GM18520 (cell line): ENCODE results near the gene TYW3.
"Not testable (repeated sequence)": the region's sequence is repeated elsewhere in the genome, so short reads cannot be mapped to it uniquely, and the experiment has no call there.

Source experiments
- ATAC-seq: cut with Tn5 transposase; IDR thresholded peaks from one replicate; pipeline ENCODE4 v1.9.1; 2021; ENCODE audit not compliant: unreplicated experiment

The TYW3 gene

GRCh38 chr1:74729741-74730478, 3.0 kb upstream of the TYW3 start:
- ATAC-seq, result no peak

DNA sequence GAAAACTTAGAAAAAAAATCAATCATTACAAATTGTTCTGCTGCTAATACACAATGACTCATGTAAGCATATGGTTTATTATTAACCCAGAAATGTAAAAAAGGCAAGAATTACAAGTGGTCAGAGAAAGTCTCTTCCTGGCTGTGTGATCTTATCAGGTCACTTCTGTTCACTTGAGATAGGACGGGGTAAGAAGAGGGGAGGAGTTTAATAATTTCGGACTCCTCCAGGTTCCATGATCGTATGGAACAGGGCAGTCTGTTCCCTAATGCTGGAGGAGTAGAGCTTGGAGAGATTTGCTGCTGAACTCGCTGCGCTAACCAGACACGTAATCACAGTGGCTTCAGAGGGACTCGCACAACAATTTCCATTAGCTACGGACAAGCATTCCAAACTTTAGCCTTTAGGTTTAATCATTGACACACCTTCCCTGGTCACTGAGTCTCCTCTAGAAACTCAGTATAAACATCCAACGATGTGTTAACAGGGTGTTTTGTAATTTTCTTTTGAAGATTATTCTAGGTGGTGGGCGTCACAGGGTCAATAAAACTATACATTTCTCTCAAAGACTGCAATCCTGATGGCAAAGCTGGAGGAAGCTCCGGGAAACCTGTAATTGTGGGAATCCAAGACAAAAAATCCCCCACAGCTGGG, 1.4 kb upstream of the TYW3 start:
- peak; percentile 29 for ATAC-seq

DNA sequence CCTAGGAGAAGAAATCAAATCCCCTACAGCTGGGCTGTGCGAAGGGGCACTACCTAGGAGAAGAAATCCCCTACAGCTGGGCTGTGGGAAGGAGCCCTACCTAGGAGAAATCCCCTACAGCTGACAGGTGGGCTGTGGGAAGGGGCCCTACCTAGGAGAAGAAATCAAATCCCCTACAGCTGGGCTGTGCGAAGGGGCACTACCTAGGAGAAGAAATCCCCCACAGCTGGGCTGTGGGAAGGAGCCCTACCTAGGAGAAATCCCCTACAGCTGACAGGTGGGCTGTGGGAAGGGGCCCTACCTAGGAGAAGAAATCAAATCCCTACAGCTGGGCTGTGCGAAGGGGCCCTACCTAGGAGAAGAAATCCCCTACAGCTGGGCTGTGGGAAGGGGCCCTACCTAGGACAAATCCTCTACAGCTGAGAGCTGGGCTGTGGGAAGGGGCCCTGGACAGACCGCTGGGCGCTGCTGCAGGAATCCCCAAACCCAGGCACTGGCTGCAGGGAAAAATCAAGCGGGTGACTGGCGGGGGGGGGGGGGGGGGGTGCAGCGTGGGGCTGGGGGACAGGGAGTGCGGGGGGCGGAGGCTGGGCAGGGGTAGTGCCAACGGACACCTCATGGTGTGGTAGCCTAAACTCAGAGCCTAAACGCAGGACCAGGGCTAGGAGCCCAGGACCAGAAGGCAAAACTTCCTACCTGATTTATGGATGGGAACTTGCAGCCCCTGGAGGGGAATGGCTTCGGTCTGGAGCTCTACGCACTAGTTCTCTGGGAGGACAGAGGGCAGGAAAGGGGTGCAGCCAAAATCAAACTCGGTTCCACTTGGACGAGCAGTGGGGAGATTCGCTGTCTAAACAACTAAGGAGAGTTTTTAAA, 643 bp upstream of the TYW3 start:
- peak; percentile 16 for ATAC-seq

- ATAC-seq, result peak; percentile 42
Observed at GRCh38 chr1:74733604-74734484, 892 bp downstream of the TYW3 start.

GRCh38 chr1:74737333-74737732, 4.4 kb downstream of the TYW3 start:
- no peak for ATAC-seq

- not testable (repeated sequence) for ATAC-seq
Observed at GRCh38 chr1:74740307-74740980, 7.5 kb downstream of the TYW3 start.

DNA sequence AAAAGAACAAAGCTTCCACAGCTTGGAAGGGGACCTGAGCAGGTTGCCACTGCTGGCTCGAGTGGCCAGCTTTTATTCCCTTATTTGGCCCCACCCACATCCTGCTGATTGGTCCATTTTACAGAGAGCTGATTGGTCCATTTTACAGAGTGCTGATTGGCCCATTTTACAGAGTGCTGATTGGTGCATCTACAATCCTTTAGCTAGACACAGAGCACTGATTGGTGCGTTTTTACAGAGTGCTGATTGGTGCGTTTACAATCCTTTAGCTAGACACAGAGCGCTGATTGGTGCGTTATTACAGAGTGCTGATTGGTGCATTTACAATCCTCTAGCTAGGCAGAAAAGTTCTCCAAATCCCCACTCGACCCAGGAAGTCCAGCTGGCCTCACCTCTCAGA, 12.3 kb downstream of the TYW3 start:
- ATAC-seq, result not testable (repeated sequence)

- ATAC-seq, result peak; percentile 80
Observed at GRCh38 chr1:74748960-74749359, 16.0 kb downstream of the TYW3 start.

- no peak for ATAC-seq
Observed at GRCh38 chr1:74753104-74753503, 20.2 kb downstream of the TYW3 start.

- ATAC-seq, result no peak
Observed at GRCh38 chr1:74755475-74755874, 22.5 kb downstream of the TYW3 start.

DNA sequence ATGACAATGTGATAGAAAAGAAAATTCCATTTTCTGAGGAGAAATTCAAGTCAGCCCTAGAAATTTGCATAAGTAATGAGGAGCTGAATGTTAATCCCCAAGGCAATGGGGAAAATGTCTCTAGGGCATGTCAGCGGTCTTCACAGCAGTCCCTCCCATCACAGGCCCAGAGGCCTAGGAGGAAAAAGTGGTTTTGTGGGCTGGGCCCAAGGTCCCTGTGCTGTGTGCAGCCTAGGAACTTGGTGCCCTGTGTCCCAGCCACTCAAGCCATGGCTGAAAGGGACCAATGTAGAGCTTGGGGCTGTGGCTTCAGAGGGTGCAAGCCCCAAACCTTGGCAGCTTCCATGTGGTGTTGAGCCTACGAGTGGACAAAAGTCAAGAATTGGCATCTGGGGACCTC, 23.7 kb downstream of the TYW3 start:
- not testable (repeated sequence) for ATAC-seq

- no peak for ATAC-seq
Observed at GRCh38 chr1:74763807-74764206, 30.9 kb downstream of the TYW3 start.

GRCh38 chr1:74766579-74766978, 33.6 kb downstream of the TYW3 start:
- no peak for ATAC-seq

- no peak for ATAC-seq
Observed at GRCh38 chr1:74767490-74767889, 34.5 kb downstream of the TYW3 start.

GRCh38 chr1:74771913-74772515, 39.1 kb downstream of the TYW3 start:
- peak; percentile 76 for ATAC-seq

DNA sequence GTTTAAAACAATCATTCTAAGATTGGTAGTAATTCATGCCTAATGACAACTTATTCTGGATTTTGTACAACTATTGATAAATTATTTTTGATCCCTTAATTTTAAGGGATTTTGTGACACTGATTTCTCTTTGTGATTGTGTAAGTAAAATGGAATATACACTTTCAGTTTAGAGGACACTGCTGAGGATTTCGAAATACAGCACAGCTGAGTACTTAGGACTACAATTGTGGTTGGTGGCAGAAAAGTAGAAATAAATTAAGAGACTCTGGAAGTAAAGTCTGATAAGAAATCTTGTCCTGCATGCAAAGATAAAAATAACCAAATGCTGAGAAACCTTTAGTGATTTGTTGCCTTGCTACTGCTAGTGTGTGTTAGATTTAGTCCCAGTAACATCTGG, 40.0 kb downstream of the TYW3 start:
- no peak for ATAC-seq

GRCh38 chr1:74773582-74773981, 40.6 kb downstream of the TYW3 start:
- ATAC-seq, result no peak

GRCh38 chr1:74775735-74776134, 42.8 kb downstream of the TYW3 start:
- ATAC-seq, result no peak

- no peak for ATAC-seq
Observed at GRCh38 chr1:74777525-74777924, 44.6 kb downstream of the TYW3 start.

GRCh38 chr1:74779750-74780149, 46.8 kb downstream of the TYW3 start:
- ATAC-seq, result no peak
